ENCODE measurements around the gene MED14.

Gene MED14

GRCh38 chrX:40623139-40623536, 112.2 kb downstream of the MED14 start, which contains the start of gene MPC1L:
Gene MPC1L, plus strand, starts transcription at chrX:40623428. Its CDS starts 138 bp downstream, at chrX:40623566.
- Histone ChIP-seq H3K79me2 (ENCODE audit: low read length) (no peaks in the 10 kb centered on the region), H3K4me2 (ENCODE audit: low read length) (no peak within 1 kb of the TSS), H3K4me1 (ENCODE audit: low read length) (no peaks in the 10 kb centered on the region), H3K27me3 (ENCODE audit: low read depth, low read length) (no peaks in the 10 kb centered on the region), H3K4me3 (ENCODE audit: low read length) (no peak within 1 kb of the TSS), H3K36me3 (replicated peaks; ENCODE audit: low read depth, low read length) (peaks cover 3% of the 10 kb centered on the region), H3K9me3 (ENCODE audit: insufficient read depth, low read length) (no peaks in the 10 kb centered on the region), H4K20me1 (ENCODE audit: insufficient read depth, low read length) (no peaks in the 10 kb centered on the region), H2AFZ (ENCODE audit: low read depth, low read length) (no peak within 1 kb of the TSS), H3K27ac (ENCODE audit: low read length) (no peak within 1 kb of the TSS), H3K9ac (ENCODE audit: low read length) (no peak within 1 kb of the TSS)
- no peak for TF ChIP-seq CTCF (IDR thresholded peaks at IDR 0.05; ENCODE audit: low read depth, low read length)
- TF ChIP-seq EZH2phosphoT487 (IDR thresholded peaks at IDR 0.05; ENCODE audit: low read depth) = no peak

GRCh38 chrX:40622479-40623138, 112.7 kb downstream of the MED14 start:
- Histone ChIP-seq H3K4me3 (ENCODE audit: low read length) (no peak overlapping the region), H3K79me2 (ENCODE audit: low read length) (no peaks in the 10 kb centered on the region), H3K4me2 (ENCODE audit: low read length) (no peak overlapping the region), H3K9ac (ENCODE audit: low read length) (no peak overlapping the region), H4K20me1 (ENCODE audit: insufficient read depth, low read length) (no peaks in the 10 kb centered on the region), H3K27me3 (ENCODE audit: low read depth, low read length) (no peaks in the 10 kb centered on the region), H3K36me3 (replicated peaks; ENCODE audit: low read depth, low read length) (no peaks in the 10 kb centered on the region), H3K4me1 (ENCODE audit: low read length) (no peaks in the 10 kb centered on the region), H2AFZ (ENCODE audit: low read depth, low read length) (no peak overlapping the region), H3K27ac (ENCODE audit: low read length) (no peak overlapping the region), H3K9me3 (ENCODE audit: insufficient read depth, low read length) (no peaks in the 10 kb centered on the region)
- TF ChIP-seq CTCF (IDR thresholded peaks at IDR 0.05; ENCODE audit: low read depth, low read length) (no peak), EZH2phosphoT487 (IDR thresholded peaks at IDR 0.05; ENCODE audit: low read depth) (no peak)

DNA sequence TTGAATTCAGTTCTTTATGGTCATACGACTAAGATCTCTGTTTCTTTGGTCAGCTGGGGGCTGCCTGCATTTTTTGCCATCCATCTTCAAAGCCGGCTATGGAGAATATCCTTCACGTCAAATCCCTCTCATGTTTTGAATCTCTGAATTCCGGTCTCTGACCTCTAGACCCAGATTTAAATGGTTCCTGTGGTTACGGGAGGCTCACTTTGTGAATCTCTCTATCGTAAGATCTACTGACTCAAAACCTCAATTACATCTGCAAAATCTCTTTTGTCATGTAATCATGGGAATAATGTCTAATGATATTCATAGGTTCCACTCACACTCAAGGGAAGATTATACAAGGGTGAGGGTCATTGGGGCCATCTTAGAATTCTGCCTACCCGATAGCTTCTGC, 117.8 kb downstream of the MED14 start:
- Histone ChIP-seq H3K4me2 (ENCODE audit: low read length) (no peak overlapping the region), H3K36me3 (replicated peaks; ENCODE audit: low read depth, low read length) (no peaks in the 10 kb centered on the region), H3K4me1 (ENCODE audit: low read length) (no peaks in the 10 kb centered on the region), H3K27ac (ENCODE audit: low read length) (no peak overlapping the region), H3K27me3 (ENCODE audit: low read depth, low read length) (no peaks in the 10 kb centered on the region), H2AFZ (ENCODE audit: low read depth, low read length) (no peak overlapping the region), H4K20me1 (ENCODE audit: insufficient read depth, low read length) (no peaks in the 10 kb centered on the region), H3K79me2 (ENCODE audit: low read length) (no peaks in the 10 kb centered on the region), H3K4me3 (ENCODE audit: low read length) (no peak overlapping the region), H3K9ac (ENCODE audit: low read length) (no peak overlapping the region), H3K9me3 (ENCODE audit: insufficient read depth, low read length) (no peaks in the 10 kb centered on the region)
- no peak for TF ChIP-seq EZH2phosphoT487 (IDR thresholded peaks at IDR 0.05; ENCODE audit: low read depth)
- TF ChIP-seq CTCF (IDR thresholded peaks at IDR 0.05; ENCODE audit: low read depth, low read length) = no peak

DNA sequence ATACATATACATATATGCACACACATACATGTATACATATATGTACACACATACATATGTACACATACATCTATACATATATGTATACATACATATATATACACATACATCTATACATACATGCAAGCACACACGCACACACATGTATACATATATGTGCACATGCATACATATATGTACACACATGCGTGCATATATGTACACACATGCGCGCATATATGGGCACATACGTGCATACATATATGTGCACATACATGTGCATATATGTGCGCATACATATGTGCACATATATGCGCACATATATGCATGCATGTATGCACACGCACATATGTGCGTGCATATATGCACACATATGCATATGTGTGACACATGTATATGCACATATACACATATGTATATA, 119.4 kb downstream of the MED14 start:
- no peaks in the 10 kb centered on the region for H3K27me3 ChIP-seq (ENCODE audit: low read depth, low read length)
- H2AFZ ChIP-seq (ENCODE audit: low read depth, low read length) = no peak overlapping the region
- no peaks in the 10 kb centered on the region for H3K36me3 ChIP-seq (replicated peaks; ENCODE audit: low read depth, low read length)
- H3K9me3 ChIP-seq (ENCODE audit: insufficient read depth, low read length) = no peaks in the 10 kb centered on the region
- H3K4me3 ChIP-seq (ENCODE audit: low read length) = no peak overlapping the region
- H3K79me2 ChIP-seq (ENCODE audit: low read length) = no peaks in the 10 kb centered on the region
- H3K27ac ChIP-seq (ENCODE audit: low read length) = no peak overlapping the region
- no peaks in the 10 kb centered on the region for H4K20me1 ChIP-seq (ENCODE audit: insufficient read depth, low read length)
- H3K4me1 ChIP-seq (ENCODE audit: low read length) = no peaks in the 10 kb centered on the region
- no peak overlapping the region for H3K4me2 ChIP-seq (ENCODE audit: low read length)
- no peak overlapping the region for H3K9ac ChIP-seq (ENCODE audit: low read length)
- TF ChIP-seq EZH2phosphoT487 (IDR thresholded peaks at IDR 0.05; ENCODE audit: low read depth) = no peak
- TF ChIP-seq CTCF (IDR thresholded peaks at IDR 0.05; ENCODE audit: low read depth, low read length) = no peak

All from OCI-LY3 (cell line).